HCT116 (cell line): Measurements from ENCODE around the gene SERTAD1.
A peak's percentile ranks its signal among the peaks of the same experiment; 100 is the strongest.

Source experiments
- EZH2 ChIP-seq: fragments of 200-600 bp; sonication (generic); IDR thresholded peaks from 2 replicates; pipeline ENCODE4 v1.6.1; 2017; ENCODE audit warnings: antibody characterized with exemption, mixed run types
- EZH2phosphoT487 ChIP-seq: fragments of 200-600 bp; IDR thresholded peaks from 2 replicates; pipeline ENCODE4 v1.6.1; 2018; ENCODE audit warnings: antibody characterized with exemption, borderline replicate concordance
- FOSL1 ChIP-seq: IDR thresholded peaks from 2 replicates; pipeline ENCODE4 v1.6.1; 2012; ENCODE audit warnings: low read depth
- POLR2A ChIP-seq: IDR thresholded peaks from 2 replicates; pipeline ENCODE4 v1.7.0; 2011; ENCODE audit warnings: borderline replicate concordance; ENCODE audit not compliant: insufficient read depth, insufficient read length; ENCODE audit errors: extremely low read depth
- POLR2AphosphoS5 ChIP-seq: IDR thresholded peaks from 2 replicates; pipeline ENCODE4 v1.6.1; 2011; ENCODE audit warnings: mild to moderate bottlenecking, low read depth, low read length, moderate library complexity
- SP1 ChIP-seq: IDR thresholded peaks from 2 replicates; pipeline ENCODE4 v1.6.1; 2012; ENCODE audit warnings: low read depth
- TCF7L2 ChIP-seq: IDR thresholded peaks from 2 replicates; pipeline ENCODE4 v1.7.0; 2011; ENCODE audit warnings: borderline replicate concordance, inconsistent platforms; ENCODE audit not compliant: insufficient read depth, insufficient read length; ENCODE audit errors: extremely low read depth
- YY1 ChIP-seq: IDR thresholded peaks from 2 replicates; pipeline ENCODE4 v1.6.1; 2011; ENCODE audit warnings: low read length, low read depth, moderate library complexity, mild to moderate bottlenecking; ENCODE audit not compliant: insufficient replicate concordance; ENCODE audit errors: extremely low read depth
- TF ChIP-seq, protein P1 (sequence below), 3 experiments: fragments of 200-600 bp in 1 of 3; sonication (generic) in 1 of 3; IDR thresholded peaks in 2 of 3; conservative IDR thresholded peaks in 1 of 3; 2 replicates each; pipeline ENCODE4 v1.5.1; 2012 to 2017; ENCODE audit warnings: low read depth in 2 of 3, low read length in 2 of 3, antibody characterized with exemption in 1 of 3, borderline replicate concordance in 1 of 3, control low read depth in 1 of 3, mild to moderate bottlenecking in 1 of 3, mixed read lengths in 1 of 3, mixed run types in 1 of 3, moderate library complexity in 1 of 3; ENCODE audit not compliant: insufficient read depth in 1 of 3
- TF ChIP-seq, protein P2 (sequence below): IDR thresholded peaks from 2 replicates; pipeline ENCODE4 v1.6.1; 2012
- TF ChIP-seq, protein P3 (sequence below): IDR thresholded peaks from 2 replicates; pipeline ENCODE4 v1.6.1; 2012

DNA sequence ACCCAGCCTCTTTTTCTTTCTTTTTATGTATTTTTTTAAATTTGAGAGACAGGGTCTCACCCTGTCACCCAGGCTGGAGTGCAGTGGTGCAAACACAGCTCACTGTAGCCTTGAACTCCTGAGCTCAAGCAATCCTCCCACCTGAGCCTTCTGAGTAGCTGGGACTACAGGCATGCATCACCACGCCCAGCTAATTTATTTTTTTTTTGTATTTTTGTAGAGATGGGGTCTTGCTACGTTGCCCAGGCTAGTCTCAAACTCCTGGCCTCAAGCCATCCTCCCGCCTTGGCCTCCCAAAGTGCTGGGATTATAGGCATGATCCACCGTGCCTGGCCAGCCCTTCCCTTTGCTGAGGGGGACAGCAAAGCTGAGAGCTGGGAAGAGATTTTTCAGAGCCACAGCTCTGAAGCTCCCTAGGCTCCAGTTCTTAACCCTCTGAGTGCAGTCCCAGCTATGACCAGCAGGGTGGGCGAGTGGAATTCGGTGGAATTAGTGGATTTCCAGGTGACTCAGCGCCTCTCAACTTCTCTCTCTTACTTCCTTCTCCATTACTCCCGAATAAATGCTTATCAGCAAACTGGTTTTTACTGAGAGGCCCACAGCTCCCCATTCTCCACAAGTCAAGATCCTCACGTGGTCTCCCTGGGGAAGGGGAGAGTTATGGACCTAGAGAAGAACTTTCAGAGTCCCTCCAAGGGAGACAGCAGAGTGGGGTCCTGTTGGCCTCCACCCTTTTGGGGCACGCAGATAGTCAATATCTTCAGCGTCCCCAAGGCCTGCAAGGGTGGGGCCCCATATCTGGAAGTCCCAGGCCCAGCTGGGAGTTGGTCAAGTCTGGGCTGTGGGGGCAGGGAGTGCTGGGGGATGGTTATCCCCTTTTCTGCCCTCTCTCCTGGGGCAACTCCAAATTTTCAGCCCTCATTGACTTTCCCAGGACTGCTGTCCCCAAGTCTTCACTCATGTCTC, 38.5 kb upstream of the SERTAD1 start:
- TF ChIP-seq, protein P1, sequence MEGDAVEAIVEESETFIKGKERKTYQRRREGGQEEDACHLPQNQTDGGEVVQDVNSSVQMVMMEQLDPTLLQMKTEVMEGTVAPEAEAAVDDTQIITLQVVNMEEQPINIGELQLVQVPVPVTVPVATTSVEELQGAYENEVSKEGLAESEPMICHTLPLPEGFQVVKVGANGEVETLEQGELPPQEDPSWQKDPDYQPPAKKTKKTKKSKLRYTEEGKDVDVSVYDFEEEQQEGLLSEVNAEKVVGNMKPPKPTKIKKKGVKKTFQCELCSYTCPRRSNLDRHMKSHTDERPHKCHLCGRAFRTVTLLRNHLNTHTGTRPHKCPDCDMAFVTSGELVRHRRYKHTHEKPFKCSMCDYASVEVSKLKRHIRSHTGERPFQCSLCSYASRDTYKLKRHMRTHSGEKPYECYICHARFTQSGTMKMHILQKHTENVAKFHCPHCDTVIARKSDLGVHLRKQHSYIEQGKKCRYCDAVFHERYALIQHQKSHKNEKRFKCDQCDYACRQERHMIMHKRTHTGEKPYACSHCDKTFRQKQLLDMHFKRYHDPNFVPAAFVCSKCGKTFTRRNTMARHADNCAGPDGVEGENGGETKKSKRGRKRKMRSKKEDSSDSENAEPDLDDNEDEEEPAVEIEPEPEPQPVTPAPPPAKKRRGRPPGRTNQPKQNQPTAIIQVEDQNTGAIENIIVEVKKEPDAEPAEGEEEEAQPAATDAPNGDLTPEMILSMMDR (IDR thresholded peaks at IDR 0.05 in 2 of 3, conservative IDR thresholded peaks at IDR 0.05 in 1 of 3; ENCODE audit: borderline replicate concordance in 1 of 3, insufficient read depth in 1 of 3, low read depth in 2 of 3, low read length in 2 of 3) = peak; percentile 74 to 84 (median 83); a peak in 5 of 6 replicates
- TF ChIP-seq, protein P2, sequence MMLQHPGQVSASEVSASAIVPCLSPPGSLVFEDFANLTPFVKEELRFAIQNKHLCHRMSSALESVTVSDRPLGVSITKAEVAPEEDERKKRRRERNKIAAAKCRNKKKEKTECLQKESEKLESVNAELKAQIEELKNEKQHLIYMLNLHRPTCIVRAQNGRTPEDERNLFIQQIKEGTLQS = no peak
- TF ChIP-seq POLR2AphosphoS5 (peak; percentile 14; the same call in 1 of the 2 replicates), YY1 (peak; percentile 19), POLR2A (no peak), EZH2 (no peak), EZH2phosphoT487 (no peak), SP1 (no peak), TCF7L2 (no peak), FOSL1 (no peak; the same call in 1 of the 2 replicates)
- TF ChIP-seq, protein P3, sequence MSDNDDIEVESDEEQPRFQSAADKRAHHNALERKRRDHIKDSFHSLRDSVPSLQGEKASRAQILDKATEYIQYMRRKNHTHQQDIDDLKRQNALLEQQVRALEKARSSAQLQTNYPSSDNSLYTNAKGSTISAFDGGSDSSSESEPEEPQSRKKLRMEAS = no peak; the same call in 1 of the 2 replicates
